GM23248 (cell line): Measurements from ENCODE around the gene RAD51B.

ENCODE experiments used
- EZH2 ChIP-seq: fragments of 200-600 bp; sonication (generic); IDR thresholded peaks from 2 replicates; pipeline ENCODE4 v1.6.1; 2018; ENCODE audit warnings: antibody characterized with exemption, mild to moderate bottlenecking; ENCODE audit not compliant: insufficient read depth, poor library complexity, severe bottlenecking
- EZH2phosphoT487 ChIP-seq: fragments of 200-600 bp; sonication (generic); IDR thresholded peaks from 2 replicates; pipeline ENCODE4 v1.6.1; 2018; ENCODE audit warnings: antibody characterized with exemption, moderate library complexity, mild to moderate bottlenecking, low read depth; ENCODE audit not compliant: insufficient read depth

- TF ChIP-seq EZH2phosphoT487 (no peak), EZH2 (no peak)
Observed at GRCh38 chr14:68651652-68652432, 832.3 kb downstream of the RAD51B start.
